H1 (cell line): Measurements from ENCODE around the gene SIX3. TPM values are rescaled to one million over a fixed set of nuclear protein-coding genes. Genes with fewer than 3 reads are reported as not detected.

Source experiments
- CEBPB ChIP-seq: IDR thresholded peaks from 2 replicates; pipeline ENCODE4 v1.6.1; 2012; ENCODE audit warnings: low read depth, low read length
- CHD7 ChIP-seq: fragments of 300-600 bp; sonication (generic); IDR thresholded peaks from 2 replicates; pipeline ENCODE4 v1.7.1; 2012; ENCODE audit warnings: low read length, moderate library complexity, mild to moderate bottlenecking, inconsistent platforms; ENCODE audit not compliant: insufficient replicate concordance
- EZH2 ChIP-seq: fragments of 200-600 bp; sonication (generic); IDR thresholded peaks from 2 replicates; pipeline ENCODE4 v1.7.1; 2012; ENCODE audit warnings: low read depth, mild to moderate bottlenecking, moderate library complexity, low read length, inconsistent platforms; ENCODE audit not compliant: severe bottlenecking
- GABPA ChIP-seq: IDR thresholded peaks from 2 replicates; pipeline ENCODE4 v1.6.1; 2011; ENCODE audit warnings: mild to moderate bottlenecking, low read length, moderate library complexity, borderline replicate concordance; ENCODE audit not compliant: insufficient read depth
- RAD21 ChIP-seq, 2 experiments: IDR thresholded peaks in 1 of 2; conservative IDR thresholded peaks in 1 of 2; 2 replicates each; pipeline ENCODE4 v1.6.1; 2011; ENCODE audit warnings: low read depth in 2 of 2, low read length in 2 of 2, improper control_type of control experiment in 1 of 2, inconsistent platforms in 1 of 2, mild to moderate bottlenecking in 1 of 2, moderate library complexity in 1 of 2
- RNF2 ChIP-seq: fragments of 200-900, 300-1000 bp; sonication (generic); IDR thresholded peaks from 2 replicates; pipeline ENCODE4 v1.7.1; 2016; ENCODE audit warnings: borderline replicate concordance, low read depth, mild to moderate bottlenecking, antibody characterized with exemption, low read length; ENCODE audit not compliant: poor library complexity, severe bottlenecking; ENCODE audit errors: missing control alignments
- TCF12 ChIP-seq: IDR thresholded peaks from 2 replicates; pipeline ENCODE4 v1.6.1; 2011; ENCODE audit warnings: low read depth, mild to moderate bottlenecking, low read length
- polyA plus RNA-seq, 7 experiments: library from polyadenylated mRNA; depleted of rRNA in 3 of 7; stranded (reverse) in 5 of 7; unstranded in 2 of 7; fragments of >200 nt in 5 of 7; fragments of 200-250 nt in 2 of 7; gene quantifications; 1 replicate in 5 of 7; 2 replicates in 1 of 7; 4 replicates in 1 of 7; pipeline versions ENCODE4 v1.2.1 to v1.2.3, GENCODE V29; 2011 to 2013; ENCODE audit warnings: missing spikeins in 2 of 7, mixed read lengths in 2 of 7
- total RNA-seq: library from RNA; stranded (reverse); fragmentation: NEBNext Ultra II Directional; extraction: Animal tissue kit (Norgen Biotek cat#: 25700); gene quantifications from 2 replicates; pipeline ENCODE4 v1.2.1, GENCODE V29; 2021

The SIX3 gene
- total and polyA plus RNA-seq, 2 of the 8 experiments (the other 6 are each of a cell fraction or from before 2014, with no cell fraction given) = 0.02 to 0.19 TPM

- no peak for TF ChIP-seq CHD7
- peak; percentile 13 for TF ChIP-seq RNF2
- no peak for TF ChIP-seq CEBPB
- no peak for TF ChIP-seq GABPA
- no peak for TF ChIP-seq TCF12
- no peak for TF ChIP-seq RAD21 (IDR thresholded peaks at IDR 0.05 in 1 of 2, conservative IDR thresholded peaks at IDR 0.05 in 1 of 2; ENCODE audit: low read depth in 2 of 2, low read length in 2 of 2)
- TF ChIP-seq EZH2 = peak; percentile 76
- TF ChIP-seq, all 59 proteins: peak for 4
Observed at GRCh38 chr2:44942304-44943030, 965 bp downstream of the SIX3 start (continued).
